ENCODE results near the gene TAGLN. TPM values are rescaled to one million over a fixed set of nuclear protein-coding genes. Genes with fewer than 3 reads are reported as not detected.

TAGLN gene
- total RNA-seq, 3 donors from 2014 or later (not counting 1 experiment from before 2014, with no cell fraction given): 8.2 to 18.0 (median 8.3) TPM

DNA sequence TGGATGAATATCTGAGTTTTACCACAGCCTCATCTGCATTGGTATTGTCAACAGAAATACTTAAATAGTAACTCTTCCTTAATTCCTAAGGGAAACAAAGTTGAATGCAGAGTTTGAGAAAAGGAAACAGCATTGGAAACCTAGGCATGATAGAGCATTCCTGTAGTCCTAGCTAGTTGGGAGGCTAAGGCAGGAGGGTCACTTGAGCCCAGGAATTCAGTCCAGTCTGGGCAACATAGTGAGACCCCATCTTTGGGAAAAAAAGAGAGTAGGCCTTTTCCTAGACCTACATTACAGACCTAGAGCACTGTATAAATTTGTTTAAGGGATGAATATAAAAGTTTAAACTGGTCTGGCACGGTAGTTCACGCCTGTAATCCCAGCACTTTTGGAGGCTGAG, 41.7 kb upstream of the TAGLN start:
- Histone ChIP-seq H3K36me3 (ENCODE audit: control insufficient read depth, insufficient read depth, low read length) (peaks cover 32% of the 10 kb centered on the region), H3K4me3 (ENCODE audit: low read length) (no peak overlapping the region), H3K27ac (ENCODE audit: low read length) (no peak overlapping the region), H3K27me3 (ENCODE audit: control insufficient read depth, insufficient read depth, low read length) (no peaks in the 10 kb centered on the region), H3K9me3 (ENCODE audit: control insufficient read depth, insufficient read depth, low read length) (no peaks in the 10 kb centered on the region), H3K4me1 (ENCODE audit: control insufficient read depth, insufficient read depth, low read length) (no peaks in the 10 kb centered on the region)
- Mint-ChIP-seq H3K27ac (peak overlapping the region; percentile 20 to 38), H3K4me1 (peaks cover 4 to 17% of the 10 kb centered on the region in 2 donors), H3K36me3 (no peaks in the 10 kb centered on the region), H3K27me3 (ENCODE audit: low read depth in 2 of 2) (no peaks in the 10 kb centered on the region), H3K9me3 (no peaks in the 10 kb centered on the region), H3K4me3 (no peak overlapping the region)
- intact Hi-C loops (cut with micrococcal nuclease): no loop called here
- WGBS (ENCODE audit: insufficient coverage): no CpG with 5 or more reads among the region's 2 CpGs
- ATAC-seq (no peak), DNase-seq (no peak)
- TF ChIP-seq CTCF (IDR thresholded peaks at IDR 0.05): no peak

GRCh38 chr11:117159892-117160291, 39.3 kb upstream of the TAGLN start:
- no peaks in the 10 kb centered on the region for H3K27me3 Mint-ChIP-seq (ENCODE audit: low read depth in 2 of 2)
- ATAC-seq (no peak), DNase-seq (no peak)
- no peak for TF ChIP-seq CTCF (IDR thresholded peaks at IDR 0.05)
- peaks cover 4 to 17% of the 10 kb centered on the region in 2 donors for H3K4me1 Mint-ChIP-seq
- Histone ChIP-seq H3K27me3 (ENCODE audit: control insufficient read depth, insufficient read depth, low read length) (no peaks in the 10 kb centered on the region), H3K4me1 (ENCODE audit: control insufficient read depth, insufficient read depth, low read length) (no peaks in the 10 kb centered on the region), H3K36me3 (ENCODE audit: control insufficient read depth, insufficient read depth, low read length) (peaks cover 48% of the 10 kb centered on the region), H3K4me3 (ENCODE audit: low read length) (no peak overlapping the region), H3K9me3 (ENCODE audit: control insufficient read depth, insufficient read depth, low read length) (no peaks in the 10 kb centered on the region), H3K27ac (ENCODE audit: low read length) (no peak overlapping the region)
- no peaks in the 10 kb centered on the region for H3K36me3 Mint-ChIP-seq
- H3K4me3 Mint-ChIP-seq: no peak overlapping the region
- H3K9me3 Mint-ChIP-seq: no peaks in the 10 kb centered on the region
- intact Hi-C loops (cut with micrococcal nuclease): no loop called here
- H3K27ac Mint-ChIP-seq: peak overlapping the region in 1 of 2 donors; percentile 22
- WGBS (ENCODE audit: insufficient coverage): 100% methylated on average over 1 of the region's 2 CpGs

GRCh38 chr11:117160826-117161225, 38.3 kb upstream of the TAGLN start:
- H3K4me3 Mint-ChIP-seq: no peak overlapping the region
- Histone ChIP-seq H3K9me3 (ENCODE audit: control insufficient read depth, insufficient read depth, low read length) (no peaks in the 10 kb centered on the region), H3K36me3 (ENCODE audit: control insufficient read depth, insufficient read depth, low read length) (peaks cover 55% of the 10 kb centered on the region), H3K27ac (ENCODE audit: low read length) (no peak overlapping the region), H3K4me1 (ENCODE audit: control insufficient read depth, insufficient read depth, low read length) (no peaks in the 10 kb centered on the region), H3K27me3 (ENCODE audit: control insufficient read depth, insufficient read depth, low read length) (no peaks in the 10 kb centered on the region), H3K4me3 (ENCODE audit: low read length) (no peak overlapping the region)
- DNase-seq: no peak
- no peak overlapping the region for H3K27ac Mint-ChIP-seq
- peaks cover 7% of the 10 kb centered on the region for H3K36me3 Mint-ChIP-seq
- peaks cover 8 to 13% of the 10 kb centered on the region in 2 donors for H3K4me1 Mint-ChIP-seq
- intact Hi-C loops (cut with micrococcal nuclease): no loop called here
- ATAC-seq: no peak
- no peaks in the 10 kb centered on the region for H3K9me3 Mint-ChIP-seq
- WGBS (ENCODE audit: insufficient coverage): no CpG with 5 or more reads among the region's 2 CpGs
- no peak for TF ChIP-seq CTCF (IDR thresholded peaks at IDR 0.05)
- H3K27me3 Mint-ChIP-seq (ENCODE audit: low read depth in 2 of 2): no peaks in the 10 kb centered on the region

- H3K27ac Mint-ChIP-seq: no peak overlapping the region
- H3K4me1 Mint-ChIP-seq: peaks cover 0 to 4% of the 10 kb centered on the region in 2 donors
- H3K36me3 Mint-ChIP-seq: peaks cover 7% of the 10 kb centered on the region
- H3K36me3 ChIP-seq (ENCODE audit: control insufficient read depth, insufficient read depth, low read length): peaks cover 65% of the 10 kb centered on the region
- H3K4me3 Mint-ChIP-seq: no peak overlapping the region
- WGBS (ENCODE audit: insufficient coverage): 89% methylated on average over 1 of the region's 1 CpG
- no peaks in the 10 kb centered on the region for H3K9me3 Mint-ChIP-seq
- no peaks in the 10 kb centered on the region for H3K9me3 ChIP-seq (ENCODE audit: control insufficient read depth, insufficient read depth, low read length)
- no peaks in the 10 kb centered on the region for H3K27me3 Mint-ChIP-seq (ENCODE audit: low read depth in 2 of 2)
- H3K4me3 ChIP-seq (ENCODE audit: low read length): no peak overlapping the region
- H3K27ac ChIP-seq (ENCODE audit: low read length): no peak overlapping the region
- ATAC-seq: no peak
- H3K4me1 ChIP-seq (ENCODE audit: control insufficient read depth, insufficient read depth, low read length): no peaks in the 10 kb centered on the region
- no peaks in the 10 kb centered on the region for H3K27me3 ChIP-seq (ENCODE audit: control insufficient read depth, insufficient read depth, low read length)
- intact Hi-C loops (cut with micrococcal nuclease): no loop called here
- DNase-seq: no peak
- TF ChIP-seq CTCF (IDR thresholded peaks at IDR 0.05): no peak
These were observed 32.7 kb upstream of the TAGLN start for GRCh38 chr11:117166491-117166890.
